PC-9 (cell line): ENCODE results near the gene CACNG8.

Experiments used
- EZH2 ChIP-seq: fragments of 200-600 bp; sonication (generic); IDR thresholded peaks from 2 replicates; pipeline ENCODE4 v1.8.0; 2017; ENCODE audit warnings: antibody characterized with exemption, low read depth
- TF ChIP-seq, protein P1 (sequence below): fragments of 200-600 bp; sonication (generic); conservative IDR thresholded peaks from 2 replicates; pipeline ENCODE4 v1.6.1; 2017; ENCODE audit warnings: mixed run types, antibody characterized with exemption, mild to moderate bottlenecking, moderate library complexity

DNA sequence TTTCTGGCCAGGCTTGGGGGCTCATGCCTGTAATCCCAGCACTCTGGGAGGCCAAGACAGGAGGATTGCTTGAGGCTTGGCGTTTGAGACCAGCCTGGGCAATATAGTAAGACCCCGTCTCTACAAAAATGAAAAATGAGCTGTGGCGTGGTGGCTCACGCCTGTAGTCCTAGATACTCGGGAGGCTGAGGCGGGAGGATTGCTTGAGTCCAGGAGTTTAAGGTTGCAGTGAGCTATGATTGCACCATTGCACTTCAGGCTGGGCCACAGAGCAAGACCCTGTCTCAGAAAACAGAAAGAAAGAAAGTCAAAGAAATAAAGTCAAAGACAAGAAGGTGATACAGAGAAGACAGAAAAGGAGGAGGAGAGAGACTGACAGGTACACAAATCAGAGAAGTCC is 26.2 kb downstream of the CACNG8 start:
- TF ChIP-seq, protein P1, sequence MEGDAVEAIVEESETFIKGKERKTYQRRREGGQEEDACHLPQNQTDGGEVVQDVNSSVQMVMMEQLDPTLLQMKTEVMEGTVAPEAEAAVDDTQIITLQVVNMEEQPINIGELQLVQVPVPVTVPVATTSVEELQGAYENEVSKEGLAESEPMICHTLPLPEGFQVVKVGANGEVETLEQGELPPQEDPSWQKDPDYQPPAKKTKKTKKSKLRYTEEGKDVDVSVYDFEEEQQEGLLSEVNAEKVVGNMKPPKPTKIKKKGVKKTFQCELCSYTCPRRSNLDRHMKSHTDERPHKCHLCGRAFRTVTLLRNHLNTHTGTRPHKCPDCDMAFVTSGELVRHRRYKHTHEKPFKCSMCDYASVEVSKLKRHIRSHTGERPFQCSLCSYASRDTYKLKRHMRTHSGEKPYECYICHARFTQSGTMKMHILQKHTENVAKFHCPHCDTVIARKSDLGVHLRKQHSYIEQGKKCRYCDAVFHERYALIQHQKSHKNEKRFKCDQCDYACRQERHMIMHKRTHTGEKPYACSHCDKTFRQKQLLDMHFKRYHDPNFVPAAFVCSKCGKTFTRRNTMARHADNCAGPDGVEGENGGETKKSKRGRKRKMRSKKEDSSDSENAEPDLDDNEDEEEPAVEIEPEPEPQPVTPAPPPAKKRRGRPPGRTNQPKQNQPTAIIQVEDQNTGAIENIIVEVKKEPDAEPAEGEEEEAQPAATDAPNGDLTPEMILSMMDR = no peak
- TF ChIP-seq EZH2 = no peak
